ENCODE results near the gene SELENOO. TPM values are rescaled to one million over a fixed set of nuclear protein-coding genes. Genes with fewer than 3 reads are reported as not detected.

Gene SELENOO
- total RNA-seq, 1 experiment from 2014 or later: 27.0 TPM

DNA sequence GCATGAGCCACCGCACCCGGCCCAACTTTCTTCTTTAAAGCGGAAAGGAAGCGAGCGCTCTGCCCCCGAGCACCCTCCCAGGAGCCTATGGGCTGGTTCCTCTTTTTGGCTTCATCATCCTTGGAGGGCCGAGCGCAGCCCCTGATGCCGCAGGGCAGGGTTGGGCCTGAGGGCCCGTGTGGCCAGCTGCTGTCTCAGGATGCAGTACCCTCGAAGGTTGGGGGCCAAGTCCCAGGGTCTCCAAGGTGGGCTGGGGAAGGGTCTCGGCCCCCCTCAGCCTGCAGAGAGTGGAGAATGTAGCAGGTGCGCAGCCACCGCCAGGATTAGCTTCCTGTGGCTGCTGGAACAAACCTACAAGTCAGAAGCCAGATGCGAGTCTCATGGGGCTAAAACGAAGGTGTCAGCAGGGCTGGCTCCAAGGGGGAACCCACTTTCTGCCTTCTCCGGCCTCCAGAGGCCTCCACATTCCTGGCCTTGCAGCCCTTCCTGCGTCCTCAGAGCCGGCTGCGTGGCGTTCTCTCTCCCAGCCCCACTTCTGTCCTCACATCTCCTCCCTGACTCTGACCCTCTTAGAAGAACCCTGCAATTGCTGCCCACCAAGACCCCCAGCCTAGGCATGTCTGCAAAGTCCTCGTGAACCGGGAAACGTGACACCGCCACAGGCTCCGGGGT, 27.4 kb upstream of the SELENOO start (continued):
- TF ChIP-seq, protein P1, sequence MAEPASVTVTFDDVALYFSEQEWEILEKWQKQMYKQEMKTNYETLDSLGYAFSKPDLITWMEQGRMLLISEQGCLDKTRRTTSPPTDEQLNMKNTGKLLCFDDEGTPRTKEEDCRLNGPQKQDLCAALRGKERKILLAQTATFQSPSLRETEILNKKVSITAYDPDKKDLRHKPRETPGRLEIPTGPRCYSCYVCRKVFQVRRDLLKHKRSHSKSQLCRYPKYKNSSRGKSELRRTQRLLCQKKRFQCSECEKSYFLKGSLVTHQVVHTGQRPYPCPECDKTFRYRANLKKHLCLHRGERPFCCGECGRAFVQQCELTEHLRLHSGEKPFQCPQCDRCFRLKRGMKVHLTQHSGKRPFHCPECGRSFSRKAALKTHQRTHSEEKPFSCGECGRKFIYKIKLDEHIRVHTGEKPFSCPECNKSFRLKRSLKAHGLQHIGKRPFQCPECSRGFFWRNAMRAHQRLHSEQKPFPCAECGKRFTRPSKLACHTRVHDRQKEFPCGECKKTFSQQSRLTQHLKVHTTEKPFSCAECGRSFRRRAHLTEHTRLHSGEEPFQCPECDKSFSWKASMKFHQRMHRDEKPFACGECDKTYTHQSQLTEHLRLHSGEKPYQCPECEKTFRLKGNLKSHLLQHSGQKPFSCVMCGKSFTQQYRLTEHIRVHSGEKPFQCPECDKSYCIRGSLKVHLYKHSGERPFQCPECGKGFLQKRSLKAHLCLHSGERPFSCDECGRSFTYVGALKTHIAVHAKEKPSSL (CRISPR knock-in tag; conservative IDR thresholded peaks at IDR 0.05): no peak

DNA sequence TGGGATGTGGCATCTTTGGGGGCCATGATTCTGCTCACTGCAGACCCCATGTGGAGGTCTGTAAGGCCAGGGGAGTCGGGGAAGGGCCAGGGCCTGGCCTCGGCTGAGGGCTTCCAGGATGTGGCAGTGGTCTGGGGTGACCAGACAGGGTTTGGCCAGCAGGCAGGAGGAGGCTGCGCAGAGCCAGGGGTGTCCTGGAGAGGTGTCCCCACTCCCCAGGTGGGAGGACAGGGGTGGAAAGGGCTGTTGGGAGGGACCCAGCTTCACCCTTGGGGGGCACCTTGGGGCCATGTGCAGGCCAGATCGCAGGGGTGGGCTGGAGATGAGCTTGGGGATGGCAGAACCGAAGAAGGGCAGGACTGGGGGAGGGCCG, 26.8 kb upstream of the SELENOO start:
- Mint-ChIP-seq H3K4me3 (no peak overlapping the region), H3K9me3 (no peaks in the 10 kb centered on the region), H3K36me3 (no peaks in the 10 kb centered on the region), H3K27ac (no peak overlapping the region), H3K4me1 (peaks cover 3% of the 10 kb centered on the region; the same call in 1 of the 2 replicates), H3K27me3 (ENCODE audit: low read depth) (peaks cover 9% of the 10 kb centered on the region)
- POLR2A ChIA-PET: no interaction called here
- no peak for DNase-seq (ENCODE audit: low spot score)
- no peak for ATAC-seq
- CTCF ChIA-PET: interaction anchor here (1.1 kb wide), 1 partner anchor 11 kb away, joined by 4 read pairs; no protein-coding TSS in a partner anchor
- TF ChIP-seq, protein P2, sequence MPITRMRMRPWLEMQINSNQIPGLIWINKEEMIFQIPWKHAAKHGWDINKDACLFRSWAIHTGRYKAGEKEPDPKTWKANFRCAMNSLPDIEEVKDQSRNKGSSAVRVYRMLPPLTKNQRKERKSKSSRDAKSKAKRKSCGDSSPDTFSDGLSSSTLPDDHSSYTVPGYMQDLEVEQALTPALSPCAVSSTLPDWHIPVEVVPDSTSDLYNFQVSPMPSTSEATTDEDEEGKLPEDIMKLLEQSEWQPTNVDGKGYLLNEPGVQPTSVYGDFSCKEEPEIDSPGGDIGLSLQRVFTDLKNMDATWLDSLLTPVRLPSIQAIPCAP (CRISPR knock-in tag; IDR thresholded peaks at IDR 0.05): no peak
- TF ChIP-seq, protein P3, sequence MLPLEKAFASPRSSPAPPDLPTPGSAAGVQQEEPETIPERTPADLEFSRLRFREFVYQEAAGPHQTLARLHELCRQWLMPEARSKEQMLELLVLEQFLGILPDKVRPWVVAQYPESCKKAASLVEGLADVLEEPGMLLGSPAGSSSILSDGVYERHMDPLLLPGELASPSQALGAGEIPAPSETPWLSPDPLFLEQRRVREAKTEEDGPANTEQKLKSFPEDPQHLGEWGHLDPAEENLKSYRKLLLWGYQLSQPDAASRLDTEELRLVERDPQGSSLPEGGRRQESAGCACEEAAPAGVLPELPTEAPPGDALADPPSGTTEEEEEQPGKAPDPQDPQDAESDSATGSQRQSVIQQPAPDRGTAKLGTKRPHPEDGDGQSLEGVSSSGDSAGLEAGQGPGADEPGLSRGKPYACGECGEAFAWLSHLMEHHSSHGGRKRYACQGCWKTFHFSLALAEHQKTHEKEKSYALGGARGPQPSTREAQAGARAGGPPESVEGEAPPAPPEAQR (CRISPR knock-in tag; IDR thresholded peaks at IDR 0.05): no peak
- TF ChIP-seq, protein P4, sequence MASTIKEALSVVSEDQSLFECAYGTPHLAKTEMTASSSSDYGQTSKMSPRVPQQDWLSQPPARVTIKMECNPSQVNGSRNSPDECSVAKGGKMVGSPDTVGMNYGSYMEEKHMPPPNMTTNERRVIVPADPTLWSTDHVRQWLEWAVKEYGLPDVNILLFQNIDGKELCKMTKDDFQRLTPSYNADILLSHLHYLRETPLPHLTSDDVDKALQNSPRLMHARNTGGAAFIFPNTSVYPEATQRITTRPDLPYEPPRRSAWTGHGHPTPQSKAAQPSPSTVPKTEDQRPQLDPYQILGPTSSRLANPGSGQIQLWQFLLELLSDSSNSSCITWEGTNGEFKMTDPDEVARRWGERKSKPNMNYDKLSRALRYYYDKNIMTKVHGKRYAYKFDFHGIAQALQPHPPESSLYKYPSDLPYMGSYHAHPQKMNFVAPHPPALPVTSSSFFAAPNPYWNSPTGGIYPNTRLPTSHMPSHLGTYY (CRISPR knock-in tag; IDR thresholded peaks at IDR 0.05): no peak

DNA sequence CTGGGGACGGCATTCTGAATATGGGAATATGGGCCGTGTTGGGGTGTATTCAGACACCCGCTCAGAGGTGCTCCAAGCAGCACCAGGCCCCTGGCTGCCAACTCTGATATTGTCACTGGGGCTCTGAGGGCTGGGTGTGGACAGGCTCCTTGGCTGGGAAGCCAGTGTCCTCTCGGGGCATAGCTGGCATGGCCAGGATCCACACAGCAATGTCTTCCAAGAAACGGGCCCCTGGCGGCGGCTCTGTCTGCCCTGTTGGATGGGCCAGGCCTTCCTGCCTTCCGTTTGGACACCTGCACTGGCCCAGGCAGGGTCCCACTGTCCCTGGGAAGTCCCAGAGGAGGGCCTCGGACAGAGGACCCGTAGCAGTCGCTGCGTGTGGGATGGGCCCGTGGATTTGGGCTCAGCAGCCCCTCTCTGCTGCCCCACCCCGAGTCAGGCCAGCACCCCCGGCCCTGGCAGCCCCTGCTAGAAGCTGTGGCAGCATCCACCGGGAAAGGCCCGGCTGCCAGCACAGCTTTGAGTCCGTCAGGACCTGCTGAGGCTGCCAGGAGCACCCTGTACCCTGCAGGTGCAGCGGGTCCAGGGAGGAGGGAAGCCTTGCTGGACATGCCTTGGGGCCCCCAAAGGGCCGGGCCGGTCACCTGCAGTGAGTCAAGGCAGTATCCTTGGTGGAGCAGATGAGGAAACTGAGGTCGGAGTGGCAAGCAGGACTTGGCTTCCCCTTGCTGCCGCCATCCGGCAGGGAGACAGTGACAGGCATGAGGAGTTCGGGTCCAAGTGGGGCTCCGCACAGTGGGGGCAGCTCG, 26.2 kb upstream of the SELENOO start:
- H3K9me3 Mint-ChIP-seq: no peaks in the 10 kb centered on the region
- H3K27ac Mint-ChIP-seq: no peak overlapping the region
- TF ChIP-seq CREM (CRISPR knock-in tag; IDR thresholded peaks at IDR 0.05) (no peak), GTF2I (CRISPR knock-in tag; conservative IDR thresholded peaks at IDR 0.05) (no peak), HMGA2 (CRISPR knock-in tag; IDR thresholded peaks at IDR 0.05) (no peak), NR1H2 (CRISPR knock-in tag; IDR thresholded peaks at IDR 0.05) (no peak), ZNF219 (CRISPR knock-in tag; IDR thresholded peaks at IDR 0.05; ENCODE audit: borderline replicate concordance) (no peak), SOX15 (CRISPR knock-in tag; IDR thresholded peaks at IDR 0.05) (no peak), NR3C1 (CRISPR knock-in tag; conservative IDR thresholded peaks at IDR 0.05; ENCODE audit: low read depth) (no peak), ZNF317 (CRISPR knock-in tag; IDR thresholded peaks at IDR 0.05; ENCODE audit: borderline replicate concordance, low read depth) (no peak), ZNF423 (CRISPR knock-in tag; IDR thresholded peaks at IDR 0.05) (no peak), RORB (CRISPR knock-in tag; IDR thresholded peaks at IDR 0.05) (no peak), SMAD4 (CRISPR knock-in tag; IDR thresholded peaks at IDR 0.05) (no peak), NR2C2 (CRISPR knock-in tag; IDR thresholded peaks at IDR 0.05) (no peak), ETV6 (CRISPR knock-in tag; IDR thresholded peaks at IDR 0.05) (no peak)
- TF ChIP-seq, protein P5, sequence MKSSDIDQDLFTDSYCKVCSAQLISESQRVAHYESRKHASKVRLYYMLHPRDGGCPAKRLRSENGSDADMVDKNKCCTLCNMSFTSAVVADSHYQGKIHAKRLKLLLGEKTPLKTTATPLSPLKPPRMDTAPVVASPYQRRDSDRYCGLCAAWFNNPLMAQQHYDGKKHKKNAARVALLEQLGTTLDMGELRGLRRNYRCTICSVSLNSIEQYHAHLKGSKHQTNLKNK (CRISPR knock-in tag; IDR thresholded peaks at IDR 0.05): no peak
- TF ChIP-seq, protein P6, sequence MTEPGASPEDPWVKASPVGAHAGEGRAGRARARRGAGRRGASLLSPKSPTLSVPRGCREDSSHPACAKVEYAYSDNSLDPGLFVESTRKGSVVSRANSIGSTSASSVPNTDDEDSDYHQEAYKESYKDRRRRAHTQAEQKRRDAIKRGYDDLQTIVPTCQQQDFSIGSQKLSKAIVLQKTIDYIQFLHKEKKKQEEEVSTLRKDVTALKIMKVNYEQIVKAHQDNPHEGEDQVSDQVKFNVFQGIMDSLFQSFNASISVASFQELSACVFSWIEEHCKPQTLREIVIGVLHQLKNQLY (CRISPR knock-in tag; IDR thresholded peaks at IDR 0.05): no peak
- TF ChIP-seq, protein P7, sequence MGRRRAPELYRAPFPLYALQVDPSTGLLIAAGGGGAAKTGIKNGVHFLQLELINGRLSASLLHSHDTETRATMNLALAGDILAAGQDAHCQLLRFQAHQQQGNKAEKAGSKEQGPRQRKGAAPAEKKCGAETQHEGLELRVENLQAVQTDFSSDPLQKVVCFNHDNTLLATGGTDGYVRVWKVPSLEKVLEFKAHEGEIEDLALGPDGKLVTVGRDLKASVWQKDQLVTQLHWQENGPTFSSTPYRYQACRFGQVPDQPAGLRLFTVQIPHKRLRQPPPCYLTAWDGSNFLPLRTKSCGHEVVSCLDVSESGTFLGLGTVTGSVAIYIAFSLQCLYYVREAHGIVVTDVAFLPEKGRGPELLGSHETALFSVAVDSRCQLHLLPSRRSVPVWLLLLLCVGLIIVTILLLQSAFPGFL (CRISPR knock-in tag; IDR thresholded peaks at IDR 0.05; ENCODE audit: borderline replicate concordance): no peak
- H3K27me3 Mint-ChIP-seq (ENCODE audit: low read depth): peaks cover 5% of the 10 kb centered on the region
- POLR2A ChIA-PET: no interaction called here
- CTCF ChIA-PET: interaction anchor here (1.1 kb wide), 2 partner anchors 10 to 26 kb away, joined by 4 to 5 read pairs; no protein-coding TSS in a partner anchor
- peaks cover 3% of the 10 kb centered on the region; the same call in 1 of the 2 replicates for H3K4me1 Mint-ChIP-seq
- ATAC-seq (no peak), DNase-seq (ENCODE audit: low spot score) (no peak)
- no peak overlapping the region for H3K4me3 Mint-ChIP-seq
- H3K36me3 Mint-ChIP-seq: no peaks in the 10 kb centered on the region

Measured in WTC11 (cell line).